Activated CD4-positive, alpha-beta T cell treated with anti-CD3 and anti-CD28 coated beads, Interleukin-2, Interleukin-6, amounts not matched to agents 100 ng/mL and 50 ng/mL, durations not matched to agents 16 hours and 8 hours (primary cell): ENCODE results near the gene FLT3LG.
"Not testable (repeated sequence)": the region's sequence is repeated elsewhere in the genome, so short reads cannot be mapped to it uniquely, and the experiment has no call there.

ENCODE experiments used
- DNase-seq: peaks from one replicate; pipeline ENCODE4 v3.0.0-alpha.2; 2020

The FLT3LG gene

DNA sequence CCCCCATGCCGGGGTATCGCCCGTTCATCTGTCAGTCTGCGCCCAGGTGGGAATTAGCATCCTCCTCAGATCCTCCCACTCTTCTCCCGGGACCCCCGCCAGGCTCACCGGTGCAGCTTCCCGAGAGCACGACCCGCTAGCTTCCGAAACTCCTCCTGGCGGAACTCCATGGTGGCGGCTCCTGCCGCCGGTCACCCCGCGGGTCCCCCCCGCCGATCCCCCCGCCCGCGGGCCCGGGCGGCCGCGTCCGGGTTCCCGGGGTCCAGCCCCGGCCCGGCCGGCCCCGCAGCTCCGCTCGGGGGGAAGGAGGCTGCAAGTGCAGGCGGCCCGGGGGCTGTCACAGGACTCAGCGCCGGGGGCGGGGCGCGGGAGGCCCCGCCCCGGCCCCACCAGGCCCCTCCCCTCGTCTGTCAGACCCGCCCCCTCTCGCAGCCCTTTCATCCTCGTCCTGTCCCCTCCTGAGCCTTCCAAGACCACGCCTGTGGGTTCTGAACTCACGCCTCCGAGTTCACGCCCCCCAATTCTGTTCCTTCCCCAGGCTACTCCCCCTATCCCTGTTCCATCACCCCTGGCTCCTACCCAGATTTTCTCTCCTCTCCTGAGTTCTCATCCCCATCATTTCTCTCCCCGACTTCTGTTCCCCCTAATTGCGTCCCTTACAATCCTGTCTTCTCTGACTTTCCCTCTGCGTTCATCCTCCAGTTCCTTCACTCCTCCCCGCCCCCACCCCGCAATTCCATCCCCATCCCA, 32.6 kb upstream of the FLT3LG start, which contains the start of gene SLC17A7:
TSS of gene SLC17A7 (minus strand) at position 318 of the 750 bp plus-strand sequence. CDS start at position 170, 148 bp downstream.
- peak; percentile 47 for DNase-seq

DNA sequence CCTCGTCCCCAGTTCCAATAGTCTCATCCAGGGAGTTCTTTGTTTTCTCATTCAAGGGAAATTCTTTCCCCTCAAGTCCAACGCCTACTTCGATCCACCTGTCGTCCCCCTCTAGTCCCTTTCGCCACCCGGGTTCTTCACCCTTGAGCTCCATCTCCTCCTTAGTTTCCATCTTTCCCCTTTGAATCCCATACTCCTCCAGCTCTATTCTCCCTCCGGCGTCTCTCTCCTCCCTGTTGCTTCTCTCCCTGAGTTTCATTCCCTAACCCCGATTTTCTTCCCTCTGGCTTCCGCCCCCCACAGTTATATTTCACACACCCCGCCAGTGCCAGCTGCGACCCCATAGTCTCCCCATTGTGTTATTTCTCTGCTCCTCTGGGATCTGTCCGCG, 32.1 kb upstream of the FLT3LG start:
- no peak for DNase-seq

DNA sequence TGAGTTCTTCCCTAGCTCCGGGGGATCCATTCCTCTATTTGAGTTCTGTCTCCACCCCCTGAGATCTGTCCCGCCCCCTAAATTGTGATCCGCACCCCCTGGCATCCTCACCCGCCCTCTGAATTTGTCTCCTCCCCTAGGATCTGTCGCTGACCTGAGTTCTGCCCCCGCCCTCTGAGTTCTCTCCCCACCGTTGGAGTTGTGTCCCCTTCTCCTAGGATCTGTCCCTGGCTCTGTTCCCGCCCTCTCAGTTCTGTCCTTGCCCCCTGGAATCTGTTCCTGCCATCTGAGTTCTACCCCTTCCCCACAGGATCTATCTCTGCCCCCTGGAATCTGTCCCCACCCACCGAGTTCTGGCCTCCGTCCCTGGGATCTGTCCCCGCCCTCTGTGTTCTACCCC, 31.7 kb upstream of the FLT3LG start:
- DNase-seq: peak; percentile 22

DNA sequence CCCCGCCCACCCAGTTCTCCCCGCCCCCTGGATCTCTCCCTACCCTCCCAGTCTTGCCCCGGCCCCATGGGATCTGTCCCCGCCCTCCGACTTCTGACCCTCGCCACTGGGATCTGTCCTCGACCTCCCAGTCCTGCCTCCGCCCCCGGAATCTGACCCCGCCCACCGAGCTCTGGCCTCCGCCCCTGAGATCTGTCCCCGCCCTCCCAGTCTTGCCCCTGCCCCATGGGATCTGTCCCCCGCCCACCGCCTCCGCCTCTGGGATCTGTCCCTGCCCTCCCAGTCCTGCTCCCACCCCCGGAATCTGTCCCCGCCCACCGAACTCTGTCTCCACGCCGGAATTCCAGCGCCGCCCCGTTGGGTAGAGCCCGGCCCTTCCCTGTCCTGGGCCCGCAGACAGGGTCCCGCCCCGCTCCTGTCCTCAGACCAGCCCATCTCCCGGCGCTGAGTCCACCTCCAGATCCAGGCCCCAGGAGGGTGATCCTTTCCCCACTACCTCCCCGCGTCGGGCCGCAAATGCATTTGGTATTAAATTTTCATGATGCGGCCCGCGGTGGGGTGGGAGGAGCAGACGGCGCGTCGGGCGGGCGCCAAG, 31.1 kb upstream of the FLT3LG start:
- peak; percentile 80 for DNase-seq

DNA sequence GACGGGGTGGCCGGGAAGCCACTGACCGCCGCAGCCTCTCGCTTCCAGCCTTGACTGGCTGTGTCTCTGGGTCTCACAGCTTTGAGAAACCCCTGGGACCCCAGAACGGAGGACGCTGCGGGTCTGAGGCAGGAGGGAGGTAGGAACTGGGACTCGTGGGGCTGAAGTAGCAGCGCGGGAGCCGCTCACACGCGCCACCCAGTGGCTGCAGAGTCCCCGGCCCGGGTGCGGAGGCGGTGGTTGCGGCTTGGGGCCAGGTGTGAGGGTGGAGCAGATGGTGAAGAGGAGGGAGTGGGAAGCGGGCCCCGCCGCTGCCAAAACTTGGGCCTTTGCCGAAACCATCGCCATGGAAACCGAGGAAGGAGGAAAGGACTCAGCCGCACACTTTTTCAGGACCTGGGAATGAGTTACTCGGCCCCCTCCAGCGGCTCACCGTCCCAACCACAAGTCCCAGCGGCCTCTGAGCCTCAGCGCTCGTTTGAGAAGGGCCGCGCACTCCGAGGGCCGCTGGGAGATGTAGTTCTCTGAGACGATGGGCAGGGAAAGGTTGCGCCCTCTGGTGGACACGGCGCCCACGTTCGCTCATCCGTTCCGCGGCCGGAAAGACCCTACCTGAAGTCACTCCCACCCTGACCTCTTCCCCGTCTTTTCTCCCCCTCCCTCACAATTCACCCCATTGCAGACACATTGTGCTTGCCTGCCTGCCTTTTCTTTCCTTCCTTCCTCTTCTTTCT, 30.5 kb upstream of the FLT3LG start:
- peak; percentile 95 for DNase-seq

DNA sequence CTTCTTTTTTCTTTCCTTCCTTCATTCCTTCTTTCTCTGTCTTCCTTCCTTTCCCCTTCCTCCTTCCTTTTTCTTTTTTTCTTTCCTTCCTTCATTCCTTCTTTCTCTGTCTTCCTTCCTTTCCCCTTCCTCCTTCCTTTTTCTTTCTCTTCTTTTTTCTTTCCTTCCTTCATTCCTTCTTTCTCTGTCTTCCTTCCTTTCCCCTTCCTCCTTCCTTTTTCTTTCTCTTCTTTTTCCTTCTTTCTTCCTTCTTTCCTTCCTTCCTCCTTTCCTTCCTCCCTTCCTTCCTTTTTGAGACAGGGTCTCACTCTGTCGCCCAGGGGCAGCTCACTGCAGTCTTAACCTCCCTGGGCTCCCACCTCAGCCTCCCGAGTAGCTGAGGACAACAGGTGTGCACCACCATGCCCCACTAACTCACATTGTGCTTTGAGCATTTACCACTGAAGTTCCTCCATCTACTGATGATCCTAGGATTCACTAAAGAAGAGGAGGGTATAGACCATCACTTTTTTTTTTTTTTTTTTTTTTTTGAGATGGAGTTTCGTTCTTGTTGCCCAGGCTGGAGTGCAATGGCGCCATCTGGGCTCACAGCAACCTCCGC, 29.8 kb upstream of the FLT3LG start:
- not testable (repeated sequence) for DNase-seq

DNA sequence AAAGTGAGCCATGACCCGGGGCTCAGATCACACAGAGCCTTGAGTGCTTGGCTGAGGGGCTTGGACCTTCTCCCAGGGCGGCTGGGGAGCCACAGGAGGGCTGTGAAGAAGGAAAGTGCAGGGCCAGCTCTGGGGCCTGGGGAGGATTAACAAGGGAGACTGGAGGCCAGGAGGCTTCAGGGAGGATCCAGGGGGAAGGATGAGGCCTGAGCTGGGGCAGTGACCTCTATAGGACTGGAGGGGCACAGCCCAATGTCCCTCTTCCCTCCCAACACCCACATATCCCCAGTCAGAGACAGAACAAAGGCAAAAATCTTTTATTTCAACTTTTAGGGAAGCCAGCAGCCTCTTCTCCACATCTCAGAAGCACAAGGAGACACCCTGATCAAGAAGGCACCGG, 28.0 kb upstream of the FLT3LG start:
- DNase-seq: no peak

DNA sequence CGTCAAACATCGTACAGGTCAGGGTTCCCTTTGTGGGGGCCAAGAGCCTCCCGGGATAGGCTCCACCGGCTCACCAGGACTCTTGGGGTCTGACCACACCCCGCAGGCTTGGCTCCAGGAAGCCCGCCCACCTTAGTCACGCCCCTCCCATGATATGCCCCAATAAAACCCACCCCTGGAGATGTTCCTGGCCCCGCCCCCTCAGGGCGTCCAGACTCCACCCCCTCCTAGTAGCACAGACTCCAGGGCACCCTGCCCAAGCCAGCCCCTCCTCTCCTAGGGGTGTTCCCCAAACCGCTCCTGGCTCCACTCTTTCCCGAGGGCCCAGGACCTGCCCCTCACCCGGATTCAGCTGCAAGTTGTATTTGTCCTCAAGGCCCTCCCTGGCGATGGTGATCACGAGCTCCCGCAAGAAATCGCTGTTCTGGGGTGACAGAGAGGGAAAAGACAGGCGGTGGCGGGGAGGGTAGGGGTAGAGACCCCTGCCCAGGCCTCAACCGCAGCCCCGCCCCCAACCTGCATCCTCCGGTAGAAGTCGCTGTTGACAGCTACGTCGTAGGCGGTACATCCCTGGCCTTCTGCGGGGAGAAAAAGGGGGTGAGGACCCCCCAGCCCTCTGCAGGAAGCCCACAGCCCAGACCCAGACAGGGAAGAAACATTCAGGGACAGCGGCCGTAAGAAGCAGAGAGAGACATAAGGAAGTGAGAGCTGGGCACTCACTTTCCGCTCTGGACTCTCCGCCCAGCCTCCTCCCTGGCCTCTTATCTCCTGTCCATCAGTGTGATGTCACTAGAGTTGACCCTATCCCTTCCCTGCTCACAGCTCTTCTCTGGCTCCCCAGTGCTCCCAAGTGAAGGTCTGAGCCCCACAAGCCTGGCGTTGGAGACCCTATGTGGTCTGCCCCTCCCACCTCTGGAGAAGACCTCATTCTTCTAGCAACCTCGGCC, 26.3 kb upstream of the FLT3LG start:
- DNase-seq: peak; percentile 56

DNA sequence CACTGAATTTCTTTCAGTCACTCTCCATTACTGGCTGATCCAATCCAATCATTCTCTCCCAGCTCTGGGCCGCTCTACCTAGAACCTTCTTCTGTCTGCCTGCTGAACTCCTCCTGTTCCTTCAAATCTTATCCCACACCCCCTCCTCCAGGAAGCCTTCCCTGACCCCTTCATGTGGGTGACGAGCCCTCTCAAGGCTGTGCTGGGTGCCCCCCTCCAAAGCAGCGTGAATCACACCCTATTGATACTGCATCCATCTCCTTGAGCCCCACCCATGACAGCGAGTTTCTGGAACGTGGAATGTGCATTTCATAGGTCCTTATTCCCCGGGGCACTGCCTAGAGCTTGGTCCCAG, 25.6 kb upstream of the FLT3LG start:
- DNase-seq: no peak

DNA sequence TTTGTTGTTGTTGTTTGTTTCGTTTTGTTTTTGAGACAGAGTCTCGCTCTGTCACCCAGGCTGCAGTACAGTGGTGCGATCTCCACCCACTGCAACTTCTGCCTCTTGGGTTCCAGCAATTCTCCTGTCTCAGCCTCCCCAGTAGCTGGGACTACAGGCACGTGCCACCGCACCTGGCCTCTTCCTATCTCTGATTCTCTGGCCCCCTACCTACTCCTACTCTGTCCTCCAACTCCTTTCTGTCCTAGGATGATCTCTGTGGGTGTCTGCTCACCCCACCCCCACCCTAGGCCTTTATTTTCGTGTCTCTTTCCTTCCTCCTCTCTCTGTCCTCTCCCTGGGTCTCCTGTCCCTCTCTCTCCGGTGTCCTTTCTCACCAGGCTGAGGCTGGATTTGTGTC, 23.6 kb upstream of the FLT3LG start:
- DNase-seq: no peak

DNA sequence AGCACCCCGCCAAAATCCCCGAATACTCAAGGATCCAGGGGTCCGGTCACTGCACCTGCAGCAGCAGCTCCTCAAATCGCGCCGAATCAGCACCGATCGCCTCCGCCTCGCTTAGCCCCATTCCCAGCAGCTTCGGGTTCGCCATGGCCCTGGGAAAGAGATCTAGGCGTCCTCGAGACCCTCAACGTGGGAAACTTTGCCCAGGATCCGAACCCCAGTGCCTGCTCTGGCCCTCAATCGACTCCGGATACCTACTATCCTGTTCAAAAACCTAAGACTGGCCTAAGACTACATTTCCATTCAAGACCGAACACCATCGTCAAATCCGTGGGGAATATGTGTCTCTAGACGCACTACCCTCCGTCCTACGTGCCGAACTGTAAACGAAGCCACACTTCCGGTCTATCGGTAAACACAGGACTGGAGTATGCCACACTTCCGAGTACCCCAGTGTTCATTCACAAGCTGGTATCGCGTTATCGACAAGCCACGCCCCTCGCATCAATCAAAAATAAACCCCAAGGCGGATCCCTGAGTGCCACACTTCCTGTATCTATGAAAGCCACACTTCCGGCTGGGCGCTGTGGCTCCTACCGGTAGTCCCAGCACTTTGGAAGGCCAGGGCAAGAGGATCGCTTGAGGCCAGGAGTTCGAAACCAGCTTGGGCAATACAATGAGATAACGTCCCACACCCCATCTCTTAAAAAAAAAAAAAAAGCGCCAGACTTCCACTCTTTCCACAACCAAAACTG, 22.4 kb upstream of the FLT3LG start, which contains the start of gene PIH1D1:
TSS of gene PIH1D1 (minus strand) at position 385 of the 752 bp plus-strand sequence. CDS start at position 145, 240 bp downstream.
- DNase-seq: peak; percentile 98

DNA sequence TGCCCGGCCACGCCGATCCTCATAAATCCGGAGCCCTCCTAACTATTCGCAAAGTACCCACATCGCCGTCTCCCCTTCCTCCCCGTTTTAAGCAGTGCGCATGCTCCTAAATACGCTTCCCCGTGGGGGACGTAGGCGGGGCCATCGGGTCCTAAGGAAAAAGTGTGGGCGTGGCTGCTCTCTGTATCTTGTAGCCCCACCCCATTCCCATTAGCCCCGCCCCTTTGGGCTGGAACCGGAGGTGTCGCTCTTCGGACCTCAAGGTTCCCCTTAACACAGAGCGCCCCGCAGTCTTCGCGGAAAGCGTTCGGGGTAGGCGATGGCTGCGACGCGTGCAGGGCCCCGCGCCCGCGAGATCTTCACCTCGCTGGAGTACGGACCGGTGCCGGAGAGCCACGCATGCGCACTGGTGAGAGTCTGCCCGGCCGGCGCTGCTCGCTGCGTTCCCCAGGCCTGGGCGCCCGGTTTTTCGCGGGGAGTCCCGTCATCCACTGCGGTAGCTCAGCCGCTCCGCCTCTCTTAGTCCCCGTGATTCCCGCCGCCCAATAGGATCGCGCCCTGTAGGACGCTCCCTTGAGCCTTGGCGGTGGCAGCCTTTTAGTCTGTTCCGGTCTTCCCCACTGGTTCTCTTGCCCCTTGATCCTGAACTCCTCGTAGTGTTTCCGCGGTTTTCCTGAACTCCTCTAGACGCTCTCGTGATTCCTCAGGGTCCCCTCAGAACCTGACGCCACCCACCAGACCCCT, 20.8 kb upstream of the FLT3LG start, which contains the start of gene ALDH16A1:
TSS of gene ALDH16A1 (plus strand) at position 213 of the 744 bp plus-strand sequence. CDS start at position 320, 107 bp downstream.
- peak; percentile 98 for DNase-seq

DNA sequence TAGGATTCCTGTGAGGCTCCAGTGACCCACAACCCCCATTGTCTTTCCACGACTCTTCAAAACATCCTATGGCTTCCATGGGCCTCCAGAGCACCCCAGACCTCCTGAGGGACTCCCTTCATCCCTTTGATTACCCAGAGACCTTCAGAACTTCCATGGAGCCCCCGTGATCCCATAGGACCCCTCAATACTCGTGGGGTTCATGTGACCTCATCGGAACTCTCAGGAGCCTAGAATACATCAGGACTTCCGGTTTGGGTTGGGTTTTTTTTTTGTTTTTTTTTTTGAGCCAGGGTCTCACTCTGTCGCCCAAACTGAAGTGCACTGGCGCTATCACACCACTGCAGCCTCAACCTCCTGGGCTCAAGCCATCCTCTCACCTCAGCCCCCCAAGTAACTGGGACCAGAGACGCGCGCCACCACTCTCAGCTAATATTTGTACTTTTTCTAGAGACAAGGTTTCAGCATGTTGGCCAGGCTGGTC, 20.2 kb upstream of the FLT3LG start:
- peak; percentile 34 for DNase-seq

DNA sequence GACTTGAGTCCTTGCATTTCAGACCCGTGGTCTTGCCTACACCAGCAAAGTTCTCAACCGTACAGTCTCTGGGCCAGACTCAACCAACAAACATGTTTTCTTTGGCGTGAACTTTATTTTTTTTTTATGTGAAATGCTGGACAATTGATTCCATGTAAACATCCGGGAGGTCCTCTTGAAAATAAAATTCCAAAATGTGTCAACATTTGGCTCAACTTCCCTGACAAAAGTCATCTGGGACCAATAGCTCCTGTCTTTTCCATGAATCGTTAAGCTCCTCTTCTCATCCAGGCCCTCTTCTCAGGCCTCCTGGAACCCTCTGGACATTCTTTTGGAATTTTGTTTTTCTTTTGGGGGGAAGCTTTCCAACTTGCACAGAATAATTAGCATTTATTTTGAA, 18.2 kb upstream of the FLT3LG start:
- DNase-seq: no peak

DNA sequence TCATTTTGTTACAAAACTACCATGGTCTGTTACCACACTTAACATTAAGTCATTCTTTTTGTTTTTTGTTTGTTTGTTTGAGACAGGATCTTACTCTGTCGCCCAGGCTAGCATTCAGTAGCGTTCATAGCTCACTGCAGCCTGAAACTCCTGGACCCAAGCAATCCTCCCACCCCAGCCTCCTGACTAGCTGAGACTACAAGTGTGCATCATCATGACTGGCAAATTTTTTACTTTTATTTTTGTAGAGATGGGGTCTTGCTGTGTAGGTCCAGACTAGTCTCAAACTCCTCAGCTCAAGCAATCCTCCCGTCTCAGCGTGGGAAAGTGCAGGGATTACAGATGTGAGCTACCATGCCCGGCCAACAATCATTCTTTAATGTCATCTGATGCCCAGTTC, 17.7 kb upstream of the FLT3LG start:
- DNase-seq: no peak

DNA sequence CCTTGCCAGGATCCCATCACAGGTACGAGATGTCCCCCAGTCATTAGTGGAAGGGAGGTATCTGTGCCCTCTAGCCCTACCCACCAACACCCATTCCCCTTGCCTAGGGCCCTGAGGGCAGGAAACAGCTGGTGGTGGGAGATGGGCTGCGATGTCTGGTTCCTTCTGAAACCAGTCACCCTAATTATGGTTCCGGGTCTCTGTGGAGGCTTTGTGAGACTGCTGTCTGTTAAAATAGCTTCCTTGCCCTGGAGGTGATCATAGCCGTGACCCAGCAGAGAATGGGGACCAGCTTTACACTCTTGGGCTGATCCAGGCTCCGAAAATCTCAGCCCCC, 15.5 kb upstream of the FLT3LG start:
- no peak for DNase-seq

DNA sequence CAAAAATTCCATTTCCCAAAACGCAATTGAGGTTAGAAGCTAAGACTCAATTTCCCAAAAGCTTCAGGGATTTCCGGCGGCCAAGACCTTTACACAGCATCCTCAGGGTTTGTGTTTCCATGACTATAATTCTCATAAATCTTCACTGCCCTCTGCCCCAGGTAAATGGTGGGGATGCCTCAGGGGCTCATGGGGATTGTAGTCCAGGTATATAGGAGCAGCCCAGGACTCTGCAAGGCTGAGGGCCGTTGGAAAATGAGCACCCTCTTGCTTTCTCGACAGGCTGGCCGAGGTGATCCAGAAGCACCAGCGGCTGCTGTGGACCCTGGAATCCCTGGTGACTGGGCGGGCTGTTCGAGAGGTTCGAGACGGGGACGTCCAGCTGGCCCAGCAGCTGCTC, 14.6 kb upstream of the FLT3LG start:
- no peak for DNase-seq

DNA sequence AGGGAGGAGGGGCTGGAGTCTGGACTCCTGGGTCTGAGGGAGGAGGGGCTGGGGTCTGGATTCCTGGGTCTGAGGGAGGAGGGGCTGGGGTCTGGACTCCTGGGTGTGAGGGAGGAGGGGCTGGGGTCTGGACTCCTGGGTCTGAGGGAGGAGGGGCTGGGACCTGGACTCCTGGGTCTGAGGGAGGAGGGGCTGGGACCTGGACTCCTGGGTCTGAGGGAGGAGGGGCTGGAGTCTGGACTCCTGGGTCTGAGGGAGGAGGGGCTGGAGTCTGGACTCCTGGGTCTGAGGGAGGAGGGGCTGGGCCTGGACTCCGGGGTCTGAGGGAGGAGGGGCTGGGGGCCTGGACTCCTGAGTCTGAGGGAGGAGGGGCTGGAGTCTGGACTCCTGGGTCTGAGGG, 12.9 kb upstream of the FLT3LG start:
- not testable (repeated sequence) for DNase-seq

DNA sequence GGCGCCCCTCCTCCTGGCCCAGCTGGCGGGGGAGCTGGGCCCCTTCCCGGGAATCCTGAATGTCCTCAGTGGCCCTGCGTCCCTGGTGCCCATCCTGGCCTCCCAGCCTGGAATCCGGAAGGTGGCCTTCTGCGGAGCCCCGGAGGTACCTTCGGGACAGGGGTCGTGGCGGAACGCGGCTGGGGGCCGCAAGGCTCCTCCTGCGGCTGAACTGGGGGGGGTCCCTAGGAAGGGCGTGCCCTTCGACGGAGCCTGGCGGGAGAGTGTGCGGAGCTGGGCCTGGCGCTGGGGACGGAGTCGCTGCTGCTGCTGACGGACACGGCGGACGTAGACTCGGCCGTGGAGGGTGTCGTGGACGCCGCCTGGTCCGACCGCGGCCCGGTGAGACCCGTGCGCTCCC, 12.4 kb upstream of the FLT3LG start:
- no peak for DNase-seq

DNA sequence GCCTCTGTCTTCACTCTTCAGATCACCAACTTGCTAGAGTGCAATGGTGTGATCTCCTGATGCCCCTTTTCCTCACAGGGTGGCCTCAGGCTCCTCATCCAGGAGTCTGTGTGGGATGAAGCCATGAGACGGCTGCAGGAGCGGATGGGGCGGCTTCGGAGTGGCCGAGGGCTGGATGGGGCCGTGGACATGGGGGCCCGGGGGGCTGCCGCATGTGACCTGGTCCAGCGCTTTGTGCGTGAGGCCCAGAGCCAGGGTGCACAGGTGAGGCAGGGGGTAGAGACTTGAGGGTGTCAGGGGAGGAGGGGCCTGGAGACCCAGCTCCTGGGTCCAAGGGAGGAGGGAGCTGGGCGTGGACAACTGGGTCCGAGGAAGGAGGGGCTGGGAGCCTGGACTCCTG, 11.5 kb upstream of the FLT3LG start:
- DNase-seq: no peak
